ENCODE results near the gene RNGTT.

Gene RNGTT

GRCh38 chr6:88572449-88573139 is 390.8 kb downstream of the RNGTT start:
- no peak for DNase-seq (ENCODE audit: low read depth, low spot score)

GRCh38 chr6:88569959-88570358 is 393.5 kb downstream of the RNGTT start:
- DNase-seq (ENCODE audit: low read depth, low spot score): no peak
- no peak overlapping the region for H3K27ac ChIP-seq

More at GRCh38 chr6:88572449-88573139, 390.8 kb downstream of the RNGTT start:
- H3K27ac ChIP-seq: no peak overlapping the region

GRCh38 chr6:88567696-88568095 is 395.7 kb downstream of the RNGTT start:
- no peak overlapping the region for H3K27ac ChIP-seq
- no peak for DNase-seq (ENCODE audit: low read depth, low spot score)

- no peak overlapping the region for H3K27ac ChIP-seq
- no peak for DNase-seq (ENCODE audit: low read depth, low spot score)
Measured at GRCh38 chr6:88566746-88567534, 396.5 kb downstream of the RNGTT start.

GRCh38 chr6:88565836-88566235 is 397.6 kb downstream of the RNGTT start:
- H3K27ac ChIP-seq: no peak overlapping the region
- no peak for DNase-seq (ENCODE audit: low read depth, low spot score)

GRCh38 chr6:88565409-88565811 is 398.0 kb downstream of the RNGTT start:
- DNase-seq (ENCODE audit: low read depth, low spot score): no peak
- no peak overlapping the region for H3K27ac ChIP-seq

GRCh38 chr6:88563277-88563625 is 400.2 kb downstream of the RNGTT start:
- no peak for DNase-seq (ENCODE audit: low read depth, low spot score)

GRCh38 chr6:88562353-88563276 is 400.8 kb downstream of the RNGTT start:
- no peak overlapping the region for H3K27ac ChIP-seq
- no peak for DNase-seq (ENCODE audit: low read depth, low spot score)

More at GRCh38 chr6:88563277-88563625, 400.2 kb downstream of the RNGTT start:
- H3K27ac ChIP-seq: no peak overlapping the region

- DNase-seq (ENCODE audit: low read depth, low spot score): no peak
- H3K27ac ChIP-seq: no peak overlapping the region
Measured at GRCh38 chr6:88561954-88562315, 401.5 kb downstream of the RNGTT start.

GRCh38 chr6:88561034-88561953 is 402.1 kb downstream of the RNGTT start:
- no peak for DNase-seq (ENCODE audit: low read depth, low spot score)

More at GRCh38 chr6:88561034-88561953, 402.1 kb downstream of the RNGTT start:
- H3K27ac ChIP-seq: no peak overlapping the region

Data from epithelial cell of prostate (primary cell).